ENCODE measurements around the gene RERE.

The RERE gene

DNA sequence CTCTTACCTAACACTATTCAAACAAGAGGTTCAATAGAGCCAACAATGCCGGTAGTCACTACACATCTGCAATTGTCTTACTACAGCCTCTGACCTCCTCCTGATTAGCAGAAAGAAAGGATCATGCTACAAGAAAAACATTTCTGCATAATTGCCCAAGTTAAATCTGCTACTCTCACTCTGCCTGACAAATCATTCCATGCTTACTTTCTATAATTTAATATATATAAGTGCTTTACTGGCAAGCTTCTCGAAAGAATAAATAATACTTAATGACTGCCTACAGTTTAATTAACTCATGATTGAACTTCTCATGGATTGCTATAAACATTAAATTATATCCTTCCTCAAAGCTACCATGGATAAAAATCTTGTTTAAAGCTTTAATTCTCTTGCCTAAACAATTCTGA, 343.5 kb downstream of the RERE start:
- TF ChIP-seq REST (IDR thresholded peaks at IDR 0.05; ENCODE audit: low read depth) (no peak), USF1 (IDR thresholded peaks at IDR 0.05) (no peak), EP300 (IDR thresholded peaks at IDR 0.05; ENCODE audit: borderline replicate concordance) (no peak), EGR1 (IDR thresholded peaks at IDR 0.05) (no peak), YY1 (IDR thresholded peaks at IDR 0.05; ENCODE audit: low read depth) (no peak), FOXM1 (IDR thresholded peaks at IDR 0.05; ENCODE audit: borderline replicate concordance, low read depth) (no peak), CEBPB (IDR thresholded peaks at IDR 0.05) (no peak), NFIC (IDR thresholded peaks at IDR 0.05) (no peak), MAX (IDR thresholded peaks at IDR 0.05) (no peak), TAF1 (IDR thresholded peaks at IDR 0.05; ENCODE audit: low read depth) (no peak), CREB1 (IDR thresholded peaks at IDR 0.05; ENCODE audit: low read depth) (no peak), TEAD4 (IDR thresholded peaks at IDR 0.05) (no peak), TCF12 (IDR thresholded peaks at IDR 0.05; ENCODE audit: low read depth) (no peak), RAD21 (IDR thresholded peaks at IDR 0.05; ENCODE audit: low read depth) (no peak), ZBTB7A (IDR thresholded peaks at IDR 0.05; ENCODE audit: low read depth) (no peak)

DNA sequence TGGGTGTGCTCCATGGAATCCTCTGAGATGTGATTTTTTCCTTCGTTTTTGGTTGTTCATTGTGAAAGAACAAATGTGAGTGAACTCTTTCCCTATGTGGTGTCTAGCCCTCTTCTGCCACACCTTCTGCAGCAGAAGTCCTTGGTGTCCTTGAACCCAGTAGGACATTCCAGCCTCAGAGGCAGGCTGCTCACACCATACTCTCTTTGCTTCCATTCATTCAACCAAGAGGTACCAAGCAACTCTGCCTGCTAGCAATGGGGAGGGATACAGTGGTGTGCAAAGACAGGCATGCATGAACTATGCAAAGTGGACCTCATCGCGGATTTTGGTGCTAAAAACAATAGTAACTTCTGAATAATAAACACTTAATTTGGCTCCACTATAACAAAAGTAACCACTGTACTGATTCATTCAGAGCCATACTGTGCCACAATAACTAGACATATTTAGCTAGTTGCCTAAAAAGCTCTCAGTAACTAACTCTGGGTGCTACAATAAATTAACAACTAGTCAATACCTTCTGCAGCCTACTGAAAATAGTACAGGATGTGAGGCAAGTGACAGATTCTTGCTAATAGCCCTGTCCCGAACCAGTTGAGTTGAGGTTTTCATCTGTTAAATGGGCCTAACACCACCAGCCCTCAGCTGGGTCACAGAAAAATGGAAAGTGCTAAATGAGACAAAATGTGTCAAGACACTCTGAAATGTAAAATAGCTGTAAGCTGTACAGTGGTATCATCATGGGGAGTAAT, 344.1 kb downstream of the RERE start:
- no peak for TF ChIP-seq TAF1 (IDR thresholded peaks at IDR 0.05; ENCODE audit: low read depth)
- no peak for TF ChIP-seq EP300 (IDR thresholded peaks at IDR 0.05; ENCODE audit: borderline replicate concordance)
- no peak for TF ChIP-seq RAD21 (IDR thresholded peaks at IDR 0.05; ENCODE audit: low read depth)
- TF ChIP-seq REST (IDR thresholded peaks at IDR 0.05; ENCODE audit: low read depth), result no peak

DNA sequence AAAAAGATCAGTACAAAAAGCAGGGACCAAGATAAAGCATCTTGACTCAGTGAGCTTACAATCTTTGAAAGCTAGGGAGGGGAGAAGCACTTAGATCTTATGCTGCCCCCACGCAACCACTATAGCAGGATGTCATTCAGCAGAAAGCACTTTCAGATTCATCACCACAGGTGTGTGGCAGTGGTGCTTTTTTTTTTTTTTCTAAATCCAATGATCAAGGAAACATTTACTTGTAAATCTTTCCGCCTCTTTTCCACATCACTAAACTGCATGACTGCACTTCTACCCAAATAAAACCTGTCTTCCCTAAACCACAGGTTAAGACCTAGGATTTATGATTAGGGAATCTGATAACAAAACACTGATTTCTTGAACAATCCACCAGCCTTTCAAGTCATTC, 344.8 kb downstream of the RERE start:
- TF ChIP-seq YY1 (IDR thresholded peaks at IDR 0.05; ENCODE audit: low read depth) (no peak), EGR1 (IDR thresholded peaks at IDR 0.05) (no peak), CREB1 (IDR thresholded peaks at IDR 0.05; ENCODE audit: low read depth) (no peak), REST (IDR thresholded peaks at IDR 0.05; ENCODE audit: low read depth) (no peak), CEBPB (IDR thresholded peaks at IDR 0.05) (no peak), USF1 (IDR thresholded peaks at IDR 0.05) (no peak), FOXM1 (IDR thresholded peaks at IDR 0.05; ENCODE audit: borderline replicate concordance, low read depth) (no peak), TCF12 (IDR thresholded peaks at IDR 0.05; ENCODE audit: low read depth) (no peak), TAF1 (IDR thresholded peaks at IDR 0.05; ENCODE audit: low read depth) (no peak), EP300 (IDR thresholded peaks at IDR 0.05; ENCODE audit: borderline replicate concordance) (no peak), MAX (IDR thresholded peaks at IDR 0.05) (no peak), ZBTB7A (IDR thresholded peaks at IDR 0.05; ENCODE audit: low read depth) (no peak), RAD21 (IDR thresholded peaks at IDR 0.05; ENCODE audit: low read depth) (no peak), NFIC (IDR thresholded peaks at IDR 0.05) (no peak), TEAD4 (IDR thresholded peaks at IDR 0.05) (no peak)

DNA sequence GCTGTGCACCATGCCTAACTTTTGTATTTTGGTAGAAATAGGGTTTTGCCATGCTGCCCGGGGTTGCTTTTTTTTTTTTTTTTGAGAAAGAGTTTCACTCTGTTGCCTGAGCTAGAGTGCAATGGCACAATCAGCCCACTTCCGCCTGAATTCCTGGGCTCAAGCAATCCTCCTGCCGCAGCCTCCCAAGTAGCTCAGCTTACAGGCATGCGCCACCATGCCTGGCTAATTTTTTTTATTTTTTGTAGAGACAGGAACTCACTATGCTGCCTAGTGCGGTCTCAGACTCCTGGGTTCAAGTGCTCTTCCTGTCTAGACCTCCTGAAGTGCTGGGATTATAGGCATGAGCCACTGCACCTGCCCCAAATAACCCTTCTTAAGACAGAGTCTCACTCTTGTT, 346.0 kb downstream of the RERE start:
- no peak for TF ChIP-seq RAD21 (IDR thresholded peaks at IDR 0.05; ENCODE audit: low read depth)
- no peak for TF ChIP-seq CREB1 (IDR thresholded peaks at IDR 0.05; ENCODE audit: low read depth)
- no peak for TF ChIP-seq TCF12 (IDR thresholded peaks at IDR 0.05; ENCODE audit: low read depth)
- TF ChIP-seq YY1 (IDR thresholded peaks at IDR 0.05; ENCODE audit: low read depth), result no peak
- TF ChIP-seq NFIC (IDR thresholded peaks at IDR 0.05), result no peak
- TF ChIP-seq ZBTB7A (IDR thresholded peaks at IDR 0.05; ENCODE audit: low read depth), result no peak
- TF ChIP-seq MAX (IDR thresholded peaks at IDR 0.05), result no peak
- TF ChIP-seq EGR1 (IDR thresholded peaks at IDR 0.05), result no peak
- TF ChIP-seq TAF1 (IDR thresholded peaks at IDR 0.05; ENCODE audit: low read depth), result no peak
- TF ChIP-seq TEAD4 (IDR thresholded peaks at IDR 0.05), result no peak
- no peak for TF ChIP-seq EP300 (IDR thresholded peaks at IDR 0.05; ENCODE audit: borderline replicate concordance)
- TF ChIP-seq FOXM1 (IDR thresholded peaks at IDR 0.05; ENCODE audit: borderline replicate concordance, low read depth), result no peak
- TF ChIP-seq REST (IDR thresholded peaks at IDR 0.05; ENCODE audit: low read depth), result no peak
- TF ChIP-seq USF1 (IDR thresholded peaks at IDR 0.05), result no peak
- TF ChIP-seq CEBPB (IDR thresholded peaks at IDR 0.05), result no peak

Measured in Ishikawa (cell line).